Mesenchymal stem cell (in vitro differentiated cells and primary cell): ENCODE measurements around the gene JSRP1.
"Not testable (repeated sequence)": the region's sequence is repeated elsewhere in the genome, so short reads cannot be mapped to it uniquely, and the experiment has no call there.

Experiments used
- DNase-seq: peaks from one replicate; pipeline ENCODE4 v3.0.0-alpha.2; 2013
- H2AFZ ChIP-seq: one replicate; pipeline ENCODE4 v1.6.1; 2013; ENCODE audit warnings: low read depth, mild to moderate bottlenecking, control low read depth, inconsistent platforms, low read length, moderate library complexity
- H2AK5ac ChIP-seq: 2 replicates; pipeline ENCODE4 v1.6.1; 2013; ENCODE audit warnings: low read length, moderate library complexity, mild to moderate bottlenecking, inconsistent platforms; ENCODE audit not compliant: severe bottlenecking
- H2BK120ac ChIP-seq: one replicate; pipeline ENCODE4 v1.6.1; 2013; ENCODE audit warnings: low read depth, mild to moderate bottlenecking, inconsistent platforms, low read length, moderate library complexity
- H2BK12ac ChIP-seq, 2 experiments: one replicate each; pipeline ENCODE4 v1.6.1; 2013; ENCODE audit warnings: inconsistent platforms in 2 of 2, low read length in 2 of 2, mild to moderate bottlenecking in 2 of 2, moderate library complexity in 2 of 2, control low read depth in 1 of 2
- H2BK15ac ChIP-seq: one replicate; pipeline ENCODE4 v1.6.1; 2013; ENCODE audit warnings: mild to moderate bottlenecking, low read depth, inconsistent platforms; ENCODE audit not compliant: poor library complexity, severe bottlenecking
- H2BK5ac ChIP-seq: 2 replicates; pipeline ENCODE4 v1.6.1; 2013; ENCODE audit warnings: low read depth, mild to moderate bottlenecking, low read length, control low read depth, inconsistent platforms; ENCODE audit not compliant: poor library complexity, severe bottlenecking
- H3K14ac ChIP-seq, 2 experiments: one replicate each; pipeline ENCODE4 v1.6.1; 2013; ENCODE audit warnings: inconsistent platforms in 2 of 2, low read length in 2 of 2, control low read depth in 1 of 2, mild to moderate bottlenecking in 1 of 2, moderate library complexity in 1 of 2
- H3K18ac ChIP-seq, 2 experiments: one replicate each; pipeline ENCODE4 v1.6.1; 2013; ENCODE audit warnings: inconsistent platforms in 2 of 2, low read length in 2 of 2, control low read depth in 1 of 2, low read depth in 1 of 2, mild to moderate bottlenecking in 1 of 2
- H3K23ac ChIP-seq, 2 experiments: one replicate each; pipeline ENCODE4 v1.6.1; 2013; ENCODE audit warnings: inconsistent platforms in 2 of 2, low read length in 2 of 2, mild to moderate bottlenecking in 2 of 2, moderate library complexity in 2 of 2, control low read depth in 1 of 2
- H3K27ac ChIP-seq: 2 replicates; pipeline ENCODE4 v1.5.1; 2013; ENCODE audit warnings: mild to moderate bottlenecking, moderate library complexity, low read length, control low read depth, inconsistent platforms; ENCODE audit not compliant: poor library complexity, severe bottlenecking
- H3K27me3 ChIP-seq, 2 experiments: 2 replicates each; pipeline versions ENCODE4 v1.6.1 to v1.7.0; 2013; ENCODE audit warnings: low read length in 2 of 2, mild to moderate bottlenecking in 2 of 2, moderate library complexity in 2 of 2, control low read depth in 1 of 2, inconsistent platforms in 1 of 2; ENCODE audit not compliant: control insufficient read depth in 1 of 2, insufficient read depth in 1 of 2
- H3K36me3 ChIP-seq, 2 experiments: 2 replicates each; pipeline versions ENCODE4 v1.6.1 to v1.7.0; 2013; ENCODE audit warnings: low read length in 2 of 2, control low read depth in 1 of 2, inconsistent platforms in 1 of 2, low read depth in 1 of 2, mild to moderate bottlenecking in 1 of 2; ENCODE audit not compliant: insufficient read depth in 2 of 2, control insufficient read depth in 1 of 2
- H3K4ac ChIP-seq, 2 experiments: one replicate each; pipeline ENCODE4 v1.6.1; 2013; ENCODE audit warnings: inconsistent platforms in 2 of 2, low read length in 2 of 2, mild to moderate bottlenecking in 2 of 2, moderate library complexity in 2 of 2, control low read depth in 1 of 2, low read depth in 1 of 2
- H3K4me1 ChIP-seq: 2 replicates; pipeline ENCODE4 v1.6.1; 2013; ENCODE audit warnings: low read depth, low read length, control low read depth; ENCODE audit not compliant: control insufficient read depth, insufficient read depth
- H3K4me2 ChIP-seq: 2 replicates; pipeline ENCODE4 v1.6.1; 2013; ENCODE audit warnings: low read length, mild to moderate bottlenecking, inconsistent platforms; ENCODE audit not compliant: poor library complexity, severe bottlenecking
- H3K4me3 ChIP-seq, 2 experiments: 2 replicates each; pipeline versions ENCODE4 v1.5.1 to v1.7.0; 2013; ENCODE audit warnings: low read length in 2 of 2, mild to moderate bottlenecking in 2 of 2, control low read depth in 1 of 2, low read depth in 1 of 2; ENCODE audit not compliant: insufficient read depth in 1 of 2
- H3K79me1 ChIP-seq: replicated peaks from 2 replicates; pipeline ENCODE4 v1.6.1; 2013; ENCODE audit warnings: mild to moderate bottlenecking, control low read depth, low read length, inconsistent platforms; ENCODE audit not compliant: poor library complexity, severe bottlenecking
- H3K9ac ChIP-seq: 2 replicates; pipeline ENCODE4 v1.7.0; 2013; ENCODE audit warnings: mild to moderate bottlenecking, low read length, moderate library complexity
- H3K9me3 ChIP-seq: 2 replicates; pipeline ENCODE4 v1.7.0; 2013; ENCODE audit warnings: mild to moderate bottlenecking, low read length; ENCODE audit not compliant: control insufficient read depth
- H4K8ac ChIP-seq: one replicate; pipeline ENCODE4 v1.6.1; 2013; ENCODE audit warnings: inconsistent platforms, mild to moderate bottlenecking, low read length, moderate library complexity
- H4K91ac ChIP-seq: one replicate; pipeline ENCODE4 v1.6.1; 2013; ENCODE audit warnings: mild to moderate bottlenecking, low read length, inconsistent platforms
- WGBS: methylation state at CpG from one replicate; pipeline ENCODE4 v1.1.7; 2013; ENCODE audit warnings: mixed read lengths; 5-methylcytosine and 5-hydroxymethylcytosine counted together

Gene JSRP1

DNA sequence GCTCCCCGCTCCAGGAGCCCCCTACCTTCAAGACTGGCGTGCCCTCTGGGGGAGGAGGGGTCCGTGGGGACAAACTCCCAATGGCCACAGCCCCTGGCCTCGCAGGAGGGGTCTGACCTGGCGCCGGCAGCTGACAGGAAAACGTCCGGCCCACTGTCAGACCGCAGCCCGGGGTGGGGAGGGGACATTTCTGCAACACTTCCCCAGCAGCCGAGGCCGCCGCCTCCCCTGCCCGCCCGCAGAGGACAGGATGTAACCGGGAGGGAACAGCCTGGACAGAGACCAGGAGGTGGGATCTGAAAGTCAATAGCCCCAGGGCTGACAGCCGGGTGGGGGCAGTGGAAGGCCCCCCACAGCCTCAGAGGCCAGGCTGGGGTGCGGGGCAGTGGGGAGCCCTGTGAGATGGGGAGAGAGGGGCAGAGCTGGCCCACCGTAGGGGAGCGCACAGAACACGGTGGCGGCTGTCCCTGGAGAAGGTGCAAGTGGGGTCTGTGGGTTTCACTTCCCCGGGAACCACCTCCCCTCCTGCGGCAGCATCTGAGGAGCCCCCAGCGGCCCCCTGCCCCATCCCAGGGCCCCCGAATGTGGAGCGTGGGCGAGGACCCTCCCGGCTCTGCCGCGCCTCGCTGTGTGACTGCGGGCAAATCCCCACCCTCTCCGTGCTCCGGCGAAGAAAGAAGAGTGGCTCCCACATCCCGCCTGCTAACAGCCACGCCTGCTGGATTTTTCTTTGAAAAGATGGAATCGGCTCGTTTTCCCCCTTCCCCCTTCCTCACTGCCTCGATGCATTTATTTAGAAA, 26.0 kb upstream of the JSRP1 start, which contains the start of gene PEAK3:
PEAK3 (minus strand) TSS at position 114 of the 800 bp plus-strand sequence. CDS start 1,244 bp downstream, outside the sequence.
- Histone ChIP-seq H4K91ac (peak within 1 kb of the TSS; percentile 92), H3K27ac (no peak within 1 kb of the TSS), H2BK15ac (peak within 1 kb of the TSS; percentile 91), H3K36me3 (peaks cover under 1 to 10% of the 10 kb centered on the region in 2 experiments), H3K23ac (peak within 1 kb of the TSS in 1 of 2 experiments; percentile 96), H3K9me3 (no peaks in the 10 kb centered on the region), H3K14ac (peak within 1 kb of the TSS in 1 of 2 experiments; percentile 91), H2BK5ac (no peak within 1 kb of the TSS), H2AK5ac (no peak within 1 kb of the TSS), H2AFZ (peak within 1 kb of the TSS; percentile 29), H2BK12ac (peak within 1 kb of the TSS in 1 of 2 experiments; percentile 97), H3K4me1 (peaks cover 26% of the 10 kb centered on the region), H3K4me3 (peak within 1 kb of the TSS in 1 of 2 experiments; percentile 37), H2BK120ac (peak within 1 kb of the TSS; percentile 59), H3K18ac (peak within 1 kb of the TSS; percentile 60 to 96), H4K8ac (peak within 1 kb of the TSS; percentile 80), H3K4ac (peak within 1 kb of the TSS; percentile 52 to 95), H3K9ac (peak within 1 kb of the TSS; percentile 29), H3K27me3 (peaks cover 10 to 17% of the 10 kb centered on the region in 2 experiments), H3K79me1 (peaks cover 10% of the 10 kb centered on the region), H3K4me2 (peak within 1 kb of the TSS; percentile 88)
- 7% methylated on average over 37 of the region's 41 CpGs for WGBS
- peak; percentile 73 for DNase-seq

DNA sequence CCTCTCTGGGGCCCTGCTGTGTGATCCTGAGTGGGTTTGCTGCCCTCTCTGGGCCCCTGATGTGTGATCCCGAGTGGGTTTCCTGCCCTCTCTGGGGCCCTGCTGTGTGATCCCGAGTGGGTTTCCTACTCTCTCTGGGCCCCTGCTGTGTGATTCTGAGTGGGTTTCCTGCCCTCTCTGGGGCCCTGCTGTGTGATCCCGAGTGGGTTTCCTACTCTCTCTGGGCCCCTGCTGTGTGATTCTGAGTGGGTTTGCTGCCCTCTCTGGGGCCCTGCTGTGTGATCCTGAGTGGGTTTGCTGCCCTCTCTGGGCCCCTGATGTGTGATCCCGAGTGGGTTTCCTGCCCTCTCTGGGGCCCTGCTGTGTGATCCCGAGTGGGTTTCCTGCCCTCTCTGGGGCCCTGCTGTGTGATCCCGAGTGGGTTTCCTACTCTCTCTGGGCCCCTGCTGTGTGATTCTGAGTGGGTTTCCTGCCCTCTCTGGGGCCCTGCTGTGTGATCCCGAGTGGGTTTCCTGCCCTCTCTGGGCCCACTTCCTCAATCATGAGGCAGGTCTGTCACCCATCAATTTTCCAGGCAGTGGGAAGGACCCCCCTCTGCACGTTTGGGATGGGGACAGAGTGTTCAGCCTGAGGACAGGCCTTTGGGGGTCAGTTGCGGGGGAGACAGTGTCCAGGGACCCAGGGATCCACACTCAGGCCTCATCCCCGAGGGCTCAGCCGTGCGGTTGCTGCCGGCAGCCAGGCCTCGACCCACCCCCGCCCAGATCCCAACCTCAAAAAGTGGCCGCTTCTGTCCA, 25.2 kb upstream of the JSRP1 start:
- H3K27ac ChIP-seq, H2BK5ac ChIP-seq, DNase-seq, H3K4me3 ChIP-seq, H3K9me3 ChIP-seq, H3K27me3 ChIP-seq, H2AK5ac ChIP-seq: not testable (repeated sequence)
- peaks cover 4 to 18% of the 10 kb centered on the region in 2 experiments for H3K36me3 ChIP-seq
- peak overlapping the region; percentile 29 for H2AFZ ChIP-seq
- WGBS, result 14% methylated on average over 7 of the region's 16 CpGs
- H4K8ac ChIP-seq, result peak overlapping the region; percentile 25
- H3K9ac ChIP-seq, result peak overlapping the region; percentile 29
- H3K14ac ChIP-seq, result peak overlapping the region in 1 of 2 experiments; percentile 91
- H2BK120ac ChIP-seq, result peak overlapping the region; percentile 59
- H3K23ac ChIP-seq, result peak overlapping the region in 1 of 2 experiments; percentile 96
- H2BK15ac ChIP-seq, result peak overlapping the region; percentile 31
- peak overlapping the region; percentile 52 to 95 for H3K4ac ChIP-seq
- peak overlapping the region; percentile 31 to 96 for H3K18ac ChIP-seq
- H3K4me2 ChIP-seq, result peak overlapping the region; percentile 88
- H4K91ac ChIP-seq, result peak overlapping the region; percentile 10
- peak overlapping the region in 1 of 2 experiments; percentile 97 for H2BK12ac ChIP-seq
- peaks cover 28% of the 10 kb centered on the region for H3K4me1 ChIP-seq
- H3K79me1 ChIP-seq, result peaks cover 15% of the 10 kb centered on the region

DNA sequence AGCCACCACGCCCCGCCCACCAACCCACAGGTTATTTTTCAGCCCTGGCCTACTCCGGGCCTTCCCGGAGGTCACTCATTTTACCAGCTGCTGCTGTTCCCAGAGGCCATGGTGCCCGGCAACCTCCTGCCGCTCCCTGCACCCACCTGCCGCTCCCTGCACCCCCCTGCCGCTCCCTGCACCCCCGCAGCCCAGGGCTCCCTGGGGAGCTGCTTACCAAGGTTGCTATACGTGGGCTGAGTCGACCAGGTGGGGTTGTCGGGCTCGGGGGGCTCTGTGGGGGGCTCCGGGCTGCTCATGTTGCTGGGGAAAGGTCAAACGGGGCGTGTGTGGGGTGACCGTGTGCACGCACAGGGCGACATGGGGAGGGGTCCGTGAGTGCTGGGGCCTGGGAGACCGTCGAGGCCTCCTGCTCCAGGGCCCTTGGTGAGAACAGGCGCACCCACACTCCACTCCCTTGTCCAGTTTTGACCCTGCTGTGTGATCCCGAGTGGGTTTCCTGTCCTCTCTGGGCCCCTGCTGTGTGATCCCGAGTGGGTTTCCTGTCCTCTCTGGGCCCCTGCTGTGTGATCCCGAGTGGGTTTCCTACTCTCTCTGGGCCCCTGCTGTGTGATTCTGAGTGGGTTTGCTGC, 24.5 kb upstream of the JSRP1 start:
- no peaks in the 10 kb centered on the region for H3K9me3 ChIP-seq
- no peak overlapping the region for H2AFZ ChIP-seq
- peaks cover 4 to 25% of the 10 kb centered on the region in 2 experiments for H3K36me3 ChIP-seq
- peak overlapping the region; percentile 68 for H4K91ac ChIP-seq
- no peak overlapping the region for H3K27ac ChIP-seq
- H3K18ac ChIP-seq, result no peak overlapping the region
- peaks cover 0 to 3% of the 10 kb centered on the region in 2 experiments for H3K27me3 ChIP-seq
- no peak for DNase-seq
- H3K4me3 ChIP-seq, result no peak overlapping the region
- no peak overlapping the region for H3K4ac ChIP-seq
- H2BK12ac ChIP-seq, result no peak overlapping the region
- peaks cover 33% of the 10 kb centered on the region for H3K4me1 ChIP-seq
- H3K23ac ChIP-seq, result no peak overlapping the region
- H2BK120ac ChIP-seq, result no peak overlapping the region
- H2AK5ac ChIP-seq, result no peak overlapping the region
- no peak overlapping the region for H2BK15ac ChIP-seq
- peaks cover 18% of the 10 kb centered on the region for H3K79me1 ChIP-seq
- no peak overlapping the region for H3K4me2 ChIP-seq
- H4K8ac ChIP-seq, result peak overlapping the region; percentile 41
- H3K9ac ChIP-seq, result no peak overlapping the region
- 88% methylated on average over 23 of the region's 26 CpGs for WGBS
- H3K14ac ChIP-seq, result peak overlapping the region in 1 of 2 experiments; percentile 79
- H2BK5ac ChIP-seq, result no peak overlapping the region
